Astrocyte (in vitro differentiated cells and primary cell): ENCODE measurements around the gene ZDHHC11B. TPM values are rescaled to one million over a fixed set of nuclear protein-coding genes. Genes with fewer than 3 reads are reported as not detected.
"Not testable (repeated sequence)": the region's sequence is repeated elsewhere in the genome, so short reads cannot be mapped to it uniquely, and the experiment has no call there.

Source experiments
- DNase-seq: peaks from one replicate; pipeline ENCODE4 v3.0.0-alpha.2; 2010; ENCODE audit warnings: low read depth
- FAIRE-seq: peaks from 2 replicates; lab custom pipeline; 2011; peaks lifted over from hg19 to GRCh38; lab: Jason Lieb, UNC
- H2AFZ ChIP-seq: 2 replicates; pipeline ENCODE4 v1.6.0; 2012; ENCODE audit warnings: low read depth, low read length, inconsistent platforms
- H3K27ac ChIP-seq: 2 replicates; pipeline ENCODE4 v1.5.1; 2011; ENCODE audit warnings: low read depth, low read length, inconsistent platforms
- H3K27me3 ChIP-seq: 2 replicates; pipeline ENCODE4 v1.6.0; 2011; ENCODE audit warnings: low read length, inconsistent platforms; ENCODE audit not compliant: insufficient read depth
- H3K36me3 ChIP-seq: 2 replicates; pipeline ENCODE4 v1.5.1; 2011; ENCODE audit warnings: low read length, inconsistent platforms; ENCODE audit not compliant: insufficient read depth
- H3K4me1 ChIP-seq: 2 replicates; pipeline ENCODE4 v1.5.1; 2011; ENCODE audit warnings: low read length, inconsistent platforms; ENCODE audit not compliant: insufficient read depth
- H3K4me2 ChIP-seq: 2 replicates; pipeline ENCODE4 v1.6.0; 2012; ENCODE audit warnings: low read length, inconsistent platforms
- H3K4me3 ChIP-seq: 2 replicates; pipeline ENCODE4 v1.5.1; 2011; ENCODE audit warnings: low read depth, mild to moderate bottlenecking, low read length, inconsistent platforms; ENCODE audit not compliant: insufficient read depth
- H3K79me2 ChIP-seq: 2 replicates; pipeline ENCODE4 v1.6.0; 2012; ENCODE audit warnings: mild to moderate bottlenecking, low read length, inconsistent platforms; ENCODE audit not compliant: insufficient read depth
- H3K9ac ChIP-seq: 2 replicates; pipeline ENCODE4 v1.6.0; 2012; ENCODE audit warnings: mild to moderate bottlenecking, low read length, inconsistent platforms
- H3K9me3 ChIP-seq: 2 replicates; pipeline ENCODE4 v1.5.1; 2012; ENCODE audit warnings: low read depth, mild to moderate bottlenecking, low read length, inconsistent platforms; ENCODE audit not compliant: insufficient read depth
- H4K20me1 ChIP-seq: 2 replicates; pipeline ENCODE4 v1.6.0; 2012; ENCODE audit warnings: low read length, inconsistent platforms; ENCODE audit not compliant: insufficient read depth
- H3K27ac Mint-ChIP-seq: one replicate; pipeline ENCODE4 v1.8.0; 2021; ENCODE audit warnings: mild to moderate bottlenecking, mixed read lengths; ENCODE audit not compliant: unreplicated experiment
- H3K27me3 Mint-ChIP-seq: one replicate; pipeline ENCODE4 v1.8.0; 2021; ENCODE audit warnings: low read depth, mixed read lengths; ENCODE audit not compliant: unreplicated experiment
- H3K36me3 Mint-ChIP-seq: one replicate; pipeline ENCODE4 v1.8.0; 2021; ENCODE audit warnings: low read depth, mixed read lengths; ENCODE audit not compliant: unreplicated experiment
- H3K4me1 Mint-ChIP-seq: one replicate; pipeline ENCODE4 v1.8.0; 2021; ENCODE audit warnings: low read depth, mixed read lengths; ENCODE audit not compliant: unreplicated experiment
- H3K4me3 Mint-ChIP-seq: one replicate; pipeline ENCODE4 v1.8.0; 2021; ENCODE audit warnings: mild to moderate bottlenecking, moderate library complexity, mixed read lengths; ENCODE audit not compliant: unreplicated experiment
- H3K9me3 Mint-ChIP-seq: one replicate; pipeline ENCODE4 v1.8.0; 2021; ENCODE audit warnings: mild to moderate bottlenecking, mixed read lengths; ENCODE audit not compliant: unreplicated experiment
- CTCF ChIP-seq: IDR thresholded peaks from 2 replicates; pipeline ENCODE4 v1.5.1; 2011; ENCODE audit warnings: low read depth, mild to moderate bottlenecking, inconsistent platforms, low read length, moderate library complexity; ENCODE audit not compliant: insufficient read depth
- EZH2 ChIP-seq: IDR thresholded peaks from 2 replicates; pipeline ENCODE4 v1.6.1; 2012; ENCODE audit warnings: mild to moderate bottlenecking, low read length, inconsistent platforms; ENCODE audit not compliant: insufficient read depth
- total RNA-seq: library from RNA; stranded (reverse); gene quantifications from 2 replicates; pipeline ENCODE4 v1.2.1, GENCODE V29; 2021

Gene ZDHHC11B
- total RNA-seq, 1 donor from 2014 or later: 0.23 TPM

GRCh38 chr5:746258-746761 lies 38.2 kb downstream of the ZDHHC11B start:
- Mint-ChIP-seq H3K4me1 (no peaks in the 10 kb centered on the region), H3K4me3 (no peak overlapping the region), H3K9me3 (no peaks in the 10 kb centered on the region), H3K27ac (no peak overlapping the region), H3K27me3 (peaks cover 2% of the 10 kb centered on the region), H3K36me3 (no peaks in the 10 kb centered on the region)
- Histone ChIP-seq H3K27ac (no peak overlapping the region), H3K4me2 (no peak overlapping the region), H3K9me3 (no peaks in the 10 kb centered on the region), H3K79me2 (no peaks in the 10 kb centered on the region), H3K4me1 (no peaks in the 10 kb centered on the region), H4K20me1 (no peaks in the 10 kb centered on the region), H2AFZ (no peak overlapping the region), H3K9ac (no peak overlapping the region), H3K36me3 (no peaks in the 10 kb centered on the region), H3K4me3 (no peak overlapping the region), H3K27me3 (no peaks in the 10 kb centered on the region)
- TF ChIP-seq EZH2 (no peak), CTCF (no peak)
- no peak for DNase-seq
- FAIRE-seq: no peak

GRCh38 chr5:745272-746142 lies 39.0 kb downstream of the ZDHHC11B start:
- not testable (repeated sequence) for FAIRE-seq, H2AFZ ChIP-seq, H3K9me3 Mint-ChIP-seq, H3K27me3 ChIP-seq, H3K36me3 Mint-ChIP-seq, H3K27ac ChIP-seq, H3K9ac ChIP-seq, H3K4me2 ChIP-seq, H3K27ac Mint-ChIP-seq, H4K20me1 ChIP-seq, H3K9me3 ChIP-seq, H3K79me2 ChIP-seq, H3K36me3 ChIP-seq, H3K4me1 Mint-ChIP-seq, H3K27me3 Mint-ChIP-seq, DNase-seq, H3K4me3 Mint-ChIP-seq, H3K4me1 ChIP-seq, H3K4me3 ChIP-seq

GRCh38 chr5:743696-744404 lies 40.7 kb downstream of the ZDHHC11B start:
- not testable (repeated sequence) for H3K27me3 ChIP-seq, H3K9me3 ChIP-seq, H3K36me3 ChIP-seq, DNase-seq, H3K4me2 ChIP-seq, H3K4me1 Mint-ChIP-seq, H3K9ac ChIP-seq, H3K27ac Mint-ChIP-seq, H3K36me3 Mint-ChIP-seq, H3K27ac ChIP-seq, H3K4me1 ChIP-seq, H3K27me3 Mint-ChIP-seq, FAIRE-seq, H4K20me1 ChIP-seq, H2AFZ ChIP-seq, H3K4me3 ChIP-seq, H3K4me3 Mint-ChIP-seq, H3K9me3 Mint-ChIP-seq, H3K79me2 ChIP-seq

- H3K4me1 Mint-ChIP-seq, H3K4me3 Mint-ChIP-seq, H3K9ac ChIP-seq, H3K9me3 Mint-ChIP-seq, H3K4me1 ChIP-seq, H3K27me3 ChIP-seq, H3K27ac ChIP-seq, H2AFZ ChIP-seq, H3K36me3 ChIP-seq, DNase-seq, H3K36me3 Mint-ChIP-seq, FAIRE-seq, H3K79me2 ChIP-seq, H3K4me3 ChIP-seq, H3K4me2 ChIP-seq, H4K20me1 ChIP-seq, H3K9me3 ChIP-seq, H3K27ac Mint-ChIP-seq, H3K27me3 Mint-ChIP-seq: not testable (repeated sequence)
Measured at GRCh38 chr5:742276-742675, 42.3 kb downstream of the ZDHHC11B start.

- not testable (repeated sequence) for H3K9me3 ChIP-seq, H3K9ac ChIP-seq, H3K4me2 ChIP-seq, H3K4me1 ChIP-seq, H3K4me1 Mint-ChIP-seq, H3K27ac ChIP-seq, FAIRE-seq, H3K36me3 ChIP-seq, H3K36me3 Mint-ChIP-seq, H3K4me3 Mint-ChIP-seq, DNase-seq, H3K9me3 Mint-ChIP-seq, H3K27me3 ChIP-seq, H3K27ac Mint-ChIP-seq, H3K4me3 ChIP-seq, H3K79me2 ChIP-seq, H4K20me1 ChIP-seq, H2AFZ ChIP-seq
- H3K27me3 Mint-ChIP-seq: peaks cover 13% of the 10 kb centered on the region
Measured at GRCh38 chr5:734145-734544, 50.4 kb downstream of the ZDHHC11B start.
